Measurements from ENCODE around the gene MLXIPL. TPM values are rescaled to one million over a fixed set of nuclear protein-coding genes. Genes with fewer than 3 reads are reported as not detected.
A peak's percentile ranks its signal among the peaks of the same experiment; 100 is the strongest.

Gene MLXIPL
- total and polyA plus RNA-seq, 3 experiments from 2014 or later: not detected

GRCh38 chr7:73544678-73545077 is 79.6 kb downstream of the MLXIPL start:
- Histone ChIP-seq H3K36me3 (ENCODE audit: insufficient read depth, low read length) (peaks cover 19% of the 10 kb centered on the region), H3K27ac (ENCODE audit: low read depth, low read length) (no peak overlapping the region), H3K9me3 (ENCODE audit: low read length) (no peaks in the 10 kb centered on the region), H3K4me1 (ENCODE audit: insufficient read depth, low read length) (no peaks in the 10 kb centered on the region), H3K27me3 (ENCODE audit: insufficient read depth, low read length, poor library complexity, severe bottlenecking) (no peaks in the 10 kb centered on the region), H3K4me3 (ENCODE audit: low read length) (no peak overlapping the region)
- no peaks in the 10 kb centered on the region for H3K27me3 Mint-ChIP-seq
- ChIA-PET CTCF (no interaction called here), POLR2A (no interaction called here)
- no peaks in the 10 kb centered on the region for H3K9me3 Mint-ChIP-seq
- no peak overlapping the region for H3K4me3 Mint-ChIP-seq
- peaks cover 25 to 55% (median 31%) of the 10 kb centered on the region in 3 donors for H3K4me1 Mint-ChIP-seq
- no peak for DNase-seq
- peak overlapping the region in 1 of 8 donors; percentile 70 for H3K27ac Mint-ChIP-seq
- H3K36me3 Mint-ChIP-seq: peaks cover 6 to 74% (median 21%) of the 10 kb centered on the region in 3 donors

Other genes starting within 250 kb of the MLXIPL start
- gene FZD9, start 190.7 kb downstream of the MLXIPL start, total RNA-seq: under 1 TPM; 0.09 to 0.38 TPM
- not detected for gene FZD9, start 190.7 kb downstream of the MLXIPL start, polyA plus RNA-seq
- gene BAZ1B, start 102.2 kb downstream of the MLXIPL start, total RNA-seq: 100 to 1,000 TPM; 112 to 118 TPM
- gene BAZ1B, start 102.2 kb downstream of the MLXIPL start, polyA plus RNA-seq: 31.1 TPM
- 10 to 100 TPM; 68.9 to 72.6 TPM for gene BCL7B, start 66.8 kb downstream of the MLXIPL start, total RNA-seq
- gene BCL7B, start 66.8 kb downstream of the MLXIPL start, polyA plus RNA-seq: 101 TPM
- 10 to 100 TPM; 29.1 to 31.3 TPM for gene TBL2, start 45.9 kb downstream of the MLXIPL start, total RNA-seq
- gene TBL2, start 45.9 kb downstream of the MLXIPL start, polyA plus RNA-seq: 17.0 TPM
- under 1 TPM in 1 of 2 experiments, not detected in 1; 0.18 TPM for gene VPS37D, start 43.3 kb upstream of the MLXIPL start, total RNA-seq
- gene VPS37D, start 43.3 kb upstream of the MLXIPL start, polyA plus RNA-seq: 0.17 TPM
- 10 to 100 TPM; 10.9 to 12.4 TPM for gene DNAJC30, start 58.9 kb upstream of the MLXIPL start, total RNA-seq
- 10.0 TPM for gene DNAJC30, start 58.9 kb upstream of the MLXIPL start, polyA plus RNA-seq
- 100 to 1,000 TPM; 102 to 113 TPM for gene BUD23, start 59.1 kb upstream of the MLXIPL start, total RNA-seq
- gene BUD23, start 59.1 kb upstream of the MLXIPL start, polyA plus RNA-seq: 130 TPM
- 10 to 100 TPM; 18.4 to 18.8 TPM for gene STX1A, start 95.1 kb upstream of the MLXIPL start, total RNA-seq
- 1.5 TPM for gene STX1A, start 95.1 kb upstream of the MLXIPL start, polyA plus RNA-seq
- 10 to 100 TPM; 23.2 to 26.5 TPM for gene ABHD11, start 114.3 kb upstream of the MLXIPL start, total RNA-seq
- 13.1 TPM for gene ABHD11, start 114.3 kb upstream of the MLXIPL start, polyA plus RNA-seq
- gene CLDN3, start 145.7 kb upstream of the MLXIPL start, total RNA-seq: not detected
- gene CLDN3, start 145.7 kb upstream of the MLXIPL start, polyA plus RNA-seq: not detected
- under 1 TPM in 1 of 2 experiments, not detected in 1; 0.15 TPM for gene CLDN4, start 206.5 kb upstream of the MLXIPL start, total RNA-seq
- gene CLDN4, start 206.5 kb upstream of the MLXIPL start, polyA plus RNA-seq: not detected
- not detected for gene METTL27, start 218.0 kb upstream of the MLXIPL start, total RNA-seq
- gene METTL27, start 218.0 kb upstream of the MLXIPL start, polyA plus RNA-seq: not detected
- gene TMEM270, start 236.6 kb upstream of the MLXIPL start, total RNA-seq: not detected
- not detected for gene TMEM270, start 236.6 kb upstream of the MLXIPL start, polyA plus RNA-seq

All from CD8-positive, alpha-beta memory T cell (primary cell).